ENCODE results near the gene ZNF775.
"Not testable (repeated sequence)": the region's sequence is repeated elsewhere in the genome, so short reads cannot be mapped to it uniquely, and the experiment has no call there.

ZNF775 gene

GRCh38 chr7:150380463-150380862, 1.3 kb downstream of the ZNF775 start:
- H3K4me1 ChIP-seq (ENCODE audit: control insufficient read depth, insufficient read depth, low read length), result peaks cover 61% of the 10 kb centered on the region
- no peaks in the 10 kb centered on the region for H3K9me3 ChIP-seq (ENCODE audit: control insufficient read depth, low read length)
- H3K36me3 ChIP-seq (ENCODE audit: control insufficient read depth, insufficient read depth, low read length), result no peaks in the 10 kb centered on the region
- peak overlapping the region; percentile 75 for H3K9ac ChIP-seq (ENCODE audit: low read length)
- no peak overlapping the region for H3K4me3 ChIP-seq (ENCODE audit: low read length)
- H3K27me3 ChIP-seq (ENCODE audit: control insufficient read depth, insufficient read depth, low read length), result no peaks in the 10 kb centered on the region

- H3K4me3 ChIP-seq (ENCODE audit: low read length), result no peak overlapping the region
- H3K4me1 ChIP-seq (ENCODE audit: control insufficient read depth, insufficient read depth, low read length), result peaks cover 58% of the 10 kb centered on the region
- H3K27me3 ChIP-seq (ENCODE audit: control insufficient read depth, insufficient read depth, low read length), result no peaks in the 10 kb centered on the region
- H3K36me3 ChIP-seq (ENCODE audit: control insufficient read depth, insufficient read depth, low read length), result no peaks in the 10 kb centered on the region
- H3K9me3 ChIP-seq (ENCODE audit: control insufficient read depth, low read length), result no peaks in the 10 kb centered on the region
- H3K9ac ChIP-seq (ENCODE audit: low read length), result no peak overlapping the region
Observed at GRCh38 chr7:150381096-150381495, 2.0 kb downstream of the ZNF775 start.

GRCh38 chr7:150381785-150382122, 2.6 kb downstream of the ZNF775 start:
- Histone ChIP-seq H3K27me3 (ENCODE audit: control insufficient read depth, insufficient read depth, low read length) (no peaks in the 10 kb centered on the region), H3K9me3 (ENCODE audit: control insufficient read depth, low read length) (no peaks in the 10 kb centered on the region), H3K36me3 (ENCODE audit: control insufficient read depth, insufficient read depth, low read length) (no peaks in the 10 kb centered on the region), H3K4me3 (ENCODE audit: low read length) (no peak overlapping the region), H3K4me1 (ENCODE audit: control insufficient read depth, insufficient read depth, low read length) (peaks cover 51% of the 10 kb centered on the region), H3K9ac (ENCODE audit: low read length) (no peak overlapping the region)

DNA sequence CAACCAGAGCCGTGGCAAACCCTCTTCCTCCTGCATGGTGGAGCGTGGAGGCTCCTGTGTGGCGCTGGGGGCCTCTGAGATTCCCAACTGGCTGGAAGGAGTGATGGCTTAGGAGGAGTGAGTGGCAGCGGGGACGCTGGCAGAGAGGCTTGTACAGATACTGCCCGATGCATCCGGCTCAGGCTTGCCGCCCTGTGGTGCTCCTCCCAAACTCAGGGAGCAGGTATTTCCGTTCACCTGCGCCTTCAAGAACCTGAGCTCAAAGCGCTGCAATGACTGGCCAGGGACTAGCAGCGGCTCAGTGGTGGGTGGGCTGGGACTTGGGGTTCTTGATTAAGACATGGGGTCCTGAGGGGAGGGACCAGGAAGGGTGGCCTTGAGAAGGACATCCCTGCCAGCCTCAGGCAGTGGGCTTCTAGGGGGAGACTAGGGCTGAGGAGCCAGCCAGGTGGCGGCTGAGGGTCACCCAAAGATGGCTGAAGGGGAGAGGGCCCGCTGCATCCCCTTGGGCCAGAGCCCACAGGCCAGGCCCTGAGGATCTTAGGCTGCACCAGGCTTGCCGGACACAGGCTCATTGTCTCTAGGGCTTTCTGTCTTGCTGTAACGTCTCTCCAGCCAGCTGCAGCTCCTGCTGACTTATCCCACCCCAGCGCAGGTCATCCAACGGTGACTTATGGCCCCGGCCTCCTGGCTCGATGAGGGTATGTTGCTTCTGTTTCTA, 3.2 kb downstream of the ZNF775 start:
- H3K4me1 ChIP-seq (ENCODE audit: control insufficient read depth, insufficient read depth, low read length), result peaks cover 48% of the 10 kb centered on the region
- no peak overlapping the region for H3K4me3 ChIP-seq (ENCODE audit: low read length)
- no peaks in the 10 kb centered on the region for H3K9me3 ChIP-seq (ENCODE audit: control insufficient read depth, low read length)
- no peaks in the 10 kb centered on the region for H3K27me3 ChIP-seq (ENCODE audit: control insufficient read depth, insufficient read depth, low read length)
- no peaks in the 10 kb centered on the region for H3K36me3 ChIP-seq (ENCODE audit: control insufficient read depth, insufficient read depth, low read length)
- no peak overlapping the region for H3K9ac ChIP-seq (ENCODE audit: low read length)

DNA sequence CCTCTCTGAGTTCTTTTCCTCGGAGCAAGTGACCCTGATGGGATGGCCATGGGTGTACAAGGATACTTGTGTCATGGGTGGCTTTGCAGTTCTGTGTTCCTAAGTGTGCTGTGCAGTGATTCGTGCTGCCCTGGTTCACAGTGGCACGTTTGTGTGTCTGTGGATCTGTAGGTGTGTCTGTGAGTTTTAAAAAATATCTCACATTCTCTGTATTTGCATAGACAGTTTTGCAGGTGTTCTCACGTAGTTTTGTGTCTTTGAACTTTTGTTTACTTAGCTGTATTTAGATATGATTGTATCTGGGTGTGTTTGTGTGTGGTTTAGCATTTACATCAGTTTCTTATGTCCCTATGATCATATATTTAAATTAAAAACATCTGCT, 3.7 kb downstream of the ZNF775 start:
- H3K9ac ChIP-seq (ENCODE audit: low read length), result no peak overlapping the region
- H3K4me1 ChIP-seq (ENCODE audit: control insufficient read depth, insufficient read depth, low read length), result peaks cover 45% of the 10 kb centered on the region
- H3K4me3 ChIP-seq (ENCODE audit: low read length), result no peak overlapping the region
- H3K27me3 ChIP-seq (ENCODE audit: control insufficient read depth, insufficient read depth, low read length), result no peaks in the 10 kb centered on the region
- no peaks in the 10 kb centered on the region for H3K9me3 ChIP-seq (ENCODE audit: control insufficient read depth, low read length)
- H3K36me3 ChIP-seq (ENCODE audit: control insufficient read depth, insufficient read depth, low read length), result no peaks in the 10 kb centered on the region

GRCh38 chr7:150383710-150384397, 4.7 kb downstream of the ZNF775 start:
- H3K4me3 ChIP-seq (ENCODE audit: low read length), result no peak overlapping the region
- no peaks in the 10 kb centered on the region for H3K9me3 ChIP-seq (ENCODE audit: control insufficient read depth, low read length)
- no peaks in the 10 kb centered on the region for H3K27me3 ChIP-seq (ENCODE audit: control insufficient read depth, insufficient read depth, low read length)
- peaks cover 38% of the 10 kb centered on the region for H3K4me1 ChIP-seq (ENCODE audit: control insufficient read depth, insufficient read depth, low read length)
- H3K9ac ChIP-seq (ENCODE audit: low read length), result no peak overlapping the region
- no peaks in the 10 kb centered on the region for H3K36me3 ChIP-seq (ENCODE audit: control insufficient read depth, insufficient read depth, low read length)

GRCh38 chr7:150384406-150385301, 5.5 kb downstream of the ZNF775 start:
- Histone ChIP-seq H3K9me3 (ENCODE audit: control insufficient read depth, low read length) (no peaks in the 10 kb centered on the region), H3K27me3 (ENCODE audit: control insufficient read depth, insufficient read depth, low read length) (no peaks in the 10 kb centered on the region), H3K4me3 (ENCODE audit: low read length) (no peak overlapping the region), H3K36me3 (ENCODE audit: control insufficient read depth, insufficient read depth, low read length) (no peaks in the 10 kb centered on the region), H3K4me1 (ENCODE audit: control insufficient read depth, insufficient read depth, low read length) (peaks cover 39% of the 10 kb centered on the region), H3K9ac (ENCODE audit: low read length) (no peak overlapping the region)

- Histone ChIP-seq H3K9ac (ENCODE audit: low read length) (no peak overlapping the region), H3K36me3 (ENCODE audit: control insufficient read depth, insufficient read depth, low read length) (no peaks in the 10 kb centered on the region), H3K27me3 (ENCODE audit: control insufficient read depth, insufficient read depth, low read length) (no peaks in the 10 kb centered on the region), H3K4me3 (ENCODE audit: low read length) (no peak overlapping the region), H3K9me3 (ENCODE audit: control insufficient read depth, low read length) (no peaks in the 10 kb centered on the region), H3K4me1 (ENCODE audit: control insufficient read depth, insufficient read depth, low read length) (peaks cover 33% of the 10 kb centered on the region)
Observed at GRCh38 chr7:150385302-150385723, 6.2 kb downstream of the ZNF775 start.

GRCh38 chr7:150385884-150386283, 6.8 kb downstream of the ZNF775 start:
- not testable (repeated sequence) for H3K4me3 ChIP-seq (ENCODE audit: low read length); H3K9me3 ChIP-seq (ENCODE audit: control insufficient read depth, low read length); H3K36me3 ChIP-seq (ENCODE audit: control insufficient read depth, insufficient read depth, low read length); H3K9ac ChIP-seq (ENCODE audit: low read length); H3K27me3 ChIP-seq (ENCODE audit: control insufficient read depth, insufficient read depth, low read length)
- peaks cover 29% of the 10 kb centered on the region for H3K4me1 ChIP-seq (ENCODE audit: control insufficient read depth, insufficient read depth, low read length)

DNA sequence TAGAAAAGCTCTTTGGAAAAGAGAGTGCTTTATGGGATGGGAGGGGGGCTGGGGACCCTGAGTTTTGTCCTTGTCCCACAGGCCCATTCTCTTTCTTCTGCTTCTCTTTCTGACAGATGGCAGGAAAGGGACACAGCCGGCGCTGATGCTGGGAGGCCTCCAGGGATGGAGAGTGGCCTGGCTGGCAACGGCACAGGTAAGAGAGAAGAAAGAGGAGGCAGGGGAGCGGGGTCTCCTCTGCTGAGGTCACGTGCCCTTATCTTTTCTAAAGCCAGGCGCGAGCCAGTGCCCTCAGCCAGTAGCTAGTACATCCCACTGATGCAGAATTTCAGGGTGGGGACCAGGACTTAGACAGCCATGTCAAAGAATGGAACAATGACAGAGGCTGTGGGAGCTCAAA, 9.2 kb downstream of the ZNF775 start:
- H3K4me3 ChIP-seq (ENCODE audit: low read length), result no peak overlapping the region
- peaks cover 11% of the 10 kb centered on the region for H3K4me1 ChIP-seq (ENCODE audit: control insufficient read depth, insufficient read depth, low read length)
- H3K9me3 ChIP-seq (ENCODE audit: control insufficient read depth, low read length), result no peaks in the 10 kb centered on the region
- H3K9ac ChIP-seq (ENCODE audit: low read length), result no peak overlapping the region
- H3K36me3 ChIP-seq (ENCODE audit: control insufficient read depth, insufficient read depth, low read length), result no peaks in the 10 kb centered on the region
- H3K27me3 ChIP-seq (ENCODE audit: control insufficient read depth, insufficient read depth, low read length), result no peaks in the 10 kb centered on the region

- Histone ChIP-seq H3K4me1 (ENCODE audit: control insufficient read depth, insufficient read depth, low read length) (peaks cover 5% of the 10 kb centered on the region), H3K9me3 (ENCODE audit: control insufficient read depth, low read length) (no peaks in the 10 kb centered on the region), H3K27me3 (ENCODE audit: control insufficient read depth, insufficient read depth, low read length) (no peaks in the 10 kb centered on the region), H3K4me3 (ENCODE audit: low read length) (no peak overlapping the region), H3K9ac (ENCODE audit: low read length) (no peak overlapping the region), H3K36me3 (ENCODE audit: control insufficient read depth, insufficient read depth, low read length) (no peaks in the 10 kb centered on the region)
Observed at GRCh38 chr7:150388709-150389531, 9.8 kb downstream of the ZNF775 start.
